ENCODE data around the gene BTRC.

DNA sequence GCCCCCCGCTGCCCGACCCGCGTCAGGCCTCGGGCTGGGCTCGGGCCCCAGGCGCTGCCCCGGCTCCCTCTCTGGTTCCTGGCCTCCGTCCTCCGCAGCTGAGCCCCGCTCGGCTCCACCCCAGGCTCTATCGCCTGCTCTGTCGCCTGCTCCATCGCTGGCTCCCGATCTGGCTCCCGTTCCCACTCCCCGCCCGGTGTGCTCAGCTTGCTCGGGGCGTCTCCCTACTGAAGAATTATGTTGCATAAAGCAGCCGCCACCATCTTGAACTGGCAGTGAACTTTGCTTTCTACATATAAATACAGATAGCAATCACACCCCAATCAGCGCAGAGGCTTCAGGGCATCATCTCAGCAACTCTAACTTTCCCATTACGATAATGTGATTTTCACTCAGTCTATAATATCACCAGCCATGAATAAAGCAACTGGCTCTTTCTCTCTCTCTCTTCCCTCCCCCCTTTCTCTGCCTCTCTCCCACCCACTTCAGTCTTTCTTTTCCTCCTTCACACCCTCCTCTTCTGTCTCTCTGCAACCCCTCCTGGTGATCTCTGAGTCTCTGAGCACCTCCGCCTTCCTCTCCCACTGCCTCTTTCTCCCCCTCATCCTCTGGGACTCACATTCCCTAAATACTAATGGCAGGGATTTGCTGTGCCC, 43.3 kb upstream of the BTRC start:
- TF ChIP-seq, protein P1, sequence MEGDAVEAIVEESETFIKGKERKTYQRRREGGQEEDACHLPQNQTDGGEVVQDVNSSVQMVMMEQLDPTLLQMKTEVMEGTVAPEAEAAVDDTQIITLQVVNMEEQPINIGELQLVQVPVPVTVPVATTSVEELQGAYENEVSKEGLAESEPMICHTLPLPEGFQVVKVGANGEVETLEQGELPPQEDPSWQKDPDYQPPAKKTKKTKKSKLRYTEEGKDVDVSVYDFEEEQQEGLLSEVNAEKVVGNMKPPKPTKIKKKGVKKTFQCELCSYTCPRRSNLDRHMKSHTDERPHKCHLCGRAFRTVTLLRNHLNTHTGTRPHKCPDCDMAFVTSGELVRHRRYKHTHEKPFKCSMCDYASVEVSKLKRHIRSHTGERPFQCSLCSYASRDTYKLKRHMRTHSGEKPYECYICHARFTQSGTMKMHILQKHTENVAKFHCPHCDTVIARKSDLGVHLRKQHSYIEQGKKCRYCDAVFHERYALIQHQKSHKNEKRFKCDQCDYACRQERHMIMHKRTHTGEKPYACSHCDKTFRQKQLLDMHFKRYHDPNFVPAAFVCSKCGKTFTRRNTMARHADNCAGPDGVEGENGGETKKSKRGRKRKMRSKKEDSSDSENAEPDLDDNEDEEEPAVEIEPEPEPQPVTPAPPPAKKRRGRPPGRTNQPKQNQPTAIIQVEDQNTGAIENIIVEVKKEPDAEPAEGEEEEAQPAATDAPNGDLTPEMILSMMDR (IDR thresholded peaks at IDR 0.05; ENCODE audit: insufficient read depth, low read length): no peak
- no peak for TF ChIP-seq POLR2AphosphoS5 (IDR thresholded peaks at IDR 0.05; ENCODE audit: low read depth)

Measured in HL-60 (cell line).